ENCODE data around the gene PLA2G5. TPM values are rescaled to one million over a fixed set of nuclear protein-coding genes. Genes with fewer than 3 reads are reported as not detected.

PLA2G5 gene
- total RNA-seq, 1 experiment from 2014 or later: not detected

- H3K27me3 ChIP-seq (ENCODE audit: low read length): peaks cover 15% of the 10 kb centered on the region; the same call in 1 of the 2 replicates
- BruUV-seq (replicated peaks): no TSS peak
- H3K79me2 ChIP-seq (ENCODE audit: low read length): no peaks in the 10 kb centered on the region
- POLR2A ChIA-PET (ENCODE audit: unreplicated experiment): no interaction called here
- H3K4me2 ChIP-seq (ENCODE audit: low read length): no peak overlapping the region
- no peaks in the 10 kb centered on the region for H3K9me3 ChIP-seq (ENCODE audit: low read length)
- no peak for ATAC-seq
- CTCF ChIA-PET: no interaction called here
- no peak overlapping the region for H3K27ac ChIP-seq (ENCODE audit: low read length)
- intact Hi-C loops (cut with micrococcal nuclease): no loop called here
- H3K4me3 ChIP-seq (ENCODE audit: low read length): no peak overlapping the region
- TF ChIP-seq CTCF (conservative IDR thresholded peaks at IDR 0.05; ENCODE audit: low read depth, low read length) (no peak), EZH2 (IDR thresholded peaks at IDR 0.05; ENCODE audit: low read length, unreplicated experiment) (no peak), EZH2phosphoT487 (IDR thresholded peaks at IDR 0.05; ENCODE audit: borderline replicate concordance, low read length) (no peak)
- no peaks in the 10 kb centered on the region for H3F3A ChIP-seq (ENCODE audit: low read length, unreplicated experiment)
- no peaks in the 10 kb centered on the region for H3K9me2 ChIP-seq (replicated peaks; ENCODE audit: low read length)
- no peak overlapping the region for H2AFZ ChIP-seq (ENCODE audit: low read length)
- no peak for DNase-seq
- H4K20me1 ChIP-seq (ENCODE audit: low read length): no peaks in the 10 kb centered on the region
- H3K4me1 ChIP-seq (ENCODE audit: insufficient read depth, low read length): no peaks in the 10 kb centered on the region
- H3K9ac ChIP-seq (ENCODE audit: low read length): no peak overlapping the region
- no peaks in the 10 kb centered on the region for H3K36me3 ChIP-seq (ENCODE audit: low read depth, low read length)
These were observed 24.0 kb downstream of the PLA2G5 start for GRCh38 chr1:20093940-20094391.

- no peaks in the 10 kb centered on the region for H3K36me3 ChIP-seq (ENCODE audit: low read depth, low read length)
- H3K4me1 ChIP-seq (ENCODE audit: insufficient read depth, low read length): no peaks in the 10 kb centered on the region
- BruUV-seq (replicated peaks): no TSS peak
- no peaks in the 10 kb centered on the region for H3F3A ChIP-seq (ENCODE audit: low read length, unreplicated experiment)
- H2AFZ ChIP-seq (ENCODE audit: low read length): no peak overlapping the region
- H3K9me2 ChIP-seq (replicated peaks; ENCODE audit: low read length): no peaks in the 10 kb centered on the region
- TF ChIP-seq EZH2 (IDR thresholded peaks at IDR 0.05; ENCODE audit: low read length, unreplicated experiment) (no peak), CTCF (conservative IDR thresholded peaks at IDR 0.05; ENCODE audit: low read depth, low read length) (no peak), EZH2phosphoT487 (IDR thresholded peaks at IDR 0.05; ENCODE audit: borderline replicate concordance, low read length) (no peak)
- ChIA-PET CTCF (interaction anchor here (1.0 kb wide), 1 partner anchor 121 kb away, joined by 3 read pairs; no protein-coding TSS in a partner anchor), POLR2A (ENCODE audit: unreplicated experiment) (no interaction called here)
- H4K20me1 ChIP-seq (ENCODE audit: low read length): no peaks in the 10 kb centered on the region
- ATAC-seq (no peak), DNase-seq (no peak)
- H3K79me2 ChIP-seq (ENCODE audit: low read length): no peaks in the 10 kb centered on the region
- H3K27ac ChIP-seq (ENCODE audit: low read length): no peak overlapping the region
- H3K9ac ChIP-seq (ENCODE audit: low read length): no peak overlapping the region
- intact Hi-C loops (cut with micrococcal nuclease): no loop called here
- no peak overlapping the region for H3K4me2 ChIP-seq (ENCODE audit: low read length)
- peaks cover 15% of the 10 kb centered on the region; the same call in 1 of the 2 replicates for H3K27me3 ChIP-seq (ENCODE audit: low read length)
- no peaks in the 10 kb centered on the region for H3K9me3 ChIP-seq (ENCODE audit: low read length)
- no peak overlapping the region for H3K4me3 ChIP-seq (ENCODE audit: low read length)
These were observed 25.8 kb downstream of the PLA2G5 start for GRCh38 chr1:20095564-20096434.
